ENCODE data around the gene RNMT.

DNA sequence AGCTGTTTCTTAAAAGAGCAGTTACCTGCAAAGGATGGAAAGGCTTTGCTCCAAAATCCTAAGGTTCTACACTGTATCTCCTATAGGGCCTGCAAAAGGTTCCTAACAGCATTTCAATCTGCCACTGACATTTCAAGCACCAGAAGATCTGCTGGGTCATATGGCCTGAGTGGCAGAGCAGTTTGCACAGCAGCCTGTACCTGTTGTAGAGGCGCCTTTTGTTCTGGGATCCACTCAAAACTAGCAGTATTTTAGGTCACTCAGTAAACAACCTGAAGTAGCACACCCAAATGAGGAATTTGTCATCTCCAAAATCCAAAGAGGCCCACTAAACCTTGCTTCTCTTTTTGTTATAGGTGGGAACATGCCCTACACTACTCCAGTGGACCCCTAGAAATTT, 6.3 kb upstream of the RNMT start:
- TF ChIP-seq, protein P1, sequence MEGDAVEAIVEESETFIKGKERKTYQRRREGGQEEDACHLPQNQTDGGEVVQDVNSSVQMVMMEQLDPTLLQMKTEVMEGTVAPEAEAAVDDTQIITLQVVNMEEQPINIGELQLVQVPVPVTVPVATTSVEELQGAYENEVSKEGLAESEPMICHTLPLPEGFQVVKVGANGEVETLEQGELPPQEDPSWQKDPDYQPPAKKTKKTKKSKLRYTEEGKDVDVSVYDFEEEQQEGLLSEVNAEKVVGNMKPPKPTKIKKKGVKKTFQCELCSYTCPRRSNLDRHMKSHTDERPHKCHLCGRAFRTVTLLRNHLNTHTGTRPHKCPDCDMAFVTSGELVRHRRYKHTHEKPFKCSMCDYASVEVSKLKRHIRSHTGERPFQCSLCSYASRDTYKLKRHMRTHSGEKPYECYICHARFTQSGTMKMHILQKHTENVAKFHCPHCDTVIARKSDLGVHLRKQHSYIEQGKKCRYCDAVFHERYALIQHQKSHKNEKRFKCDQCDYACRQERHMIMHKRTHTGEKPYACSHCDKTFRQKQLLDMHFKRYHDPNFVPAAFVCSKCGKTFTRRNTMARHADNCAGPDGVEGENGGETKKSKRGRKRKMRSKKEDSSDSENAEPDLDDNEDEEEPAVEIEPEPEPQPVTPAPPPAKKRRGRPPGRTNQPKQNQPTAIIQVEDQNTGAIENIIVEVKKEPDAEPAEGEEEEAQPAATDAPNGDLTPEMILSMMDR (IDR thresholded peaks at IDR 0.05): no peak
- TF ChIP-seq EP300 (IDR thresholded peaks at IDR 0.05; ENCODE audit: low read depth) (no peak), POLR2A (IDR thresholded peaks at IDR 0.05) (no peak), POLR2AphosphoS5 (IDR thresholded peaks at IDR 0.05) (no peak)

Data from transverse colon (tissue), 4 donors.